Superior temporal gyrus (tissue), 1 donor: ENCODE data around the gene PLEK.
"Not testable (repeated sequence)": the region's sequence is repeated elsewhere in the genome, so short reads cannot be mapped to it uniquely, and the experiment has no call there.

Experiments
- DNase-seq: peaks from one replicate; pipeline ENCODE4 v3.0.0-alpha.2; 2016; ENCODE audit errors: extremely low spot score

Gene PLEK

DNA sequence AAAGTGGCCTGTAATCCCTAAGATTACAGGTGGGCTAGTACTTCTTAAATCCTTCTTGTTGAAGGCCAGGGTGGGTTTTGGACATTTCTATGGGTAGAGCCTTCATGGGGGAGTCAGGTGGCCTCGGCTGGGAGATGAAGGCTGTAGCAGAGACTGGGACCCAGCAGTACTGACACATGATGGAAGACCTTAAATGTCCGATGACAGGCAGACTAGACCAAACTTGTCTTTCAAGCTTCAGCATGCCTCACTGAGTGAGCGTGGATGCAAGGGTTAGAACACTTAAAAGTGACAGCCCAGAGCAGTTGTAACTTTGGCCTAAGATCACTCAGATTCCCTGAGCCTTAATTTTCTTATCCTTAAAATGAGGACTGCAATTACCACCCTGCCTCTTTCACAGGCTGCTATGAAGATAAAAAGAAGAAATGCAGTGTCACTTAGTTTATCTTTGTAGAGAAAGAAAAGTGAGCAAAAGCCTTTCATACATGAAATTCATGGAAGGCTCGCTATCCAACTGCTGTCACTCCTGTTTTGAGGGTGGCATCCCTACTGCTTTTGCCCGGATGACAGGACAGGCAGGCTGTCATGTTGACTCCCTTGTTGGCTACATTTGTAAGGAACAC, 19.5 kb downstream of the PLEK start:
- no peak for DNase-seq

DNA sequence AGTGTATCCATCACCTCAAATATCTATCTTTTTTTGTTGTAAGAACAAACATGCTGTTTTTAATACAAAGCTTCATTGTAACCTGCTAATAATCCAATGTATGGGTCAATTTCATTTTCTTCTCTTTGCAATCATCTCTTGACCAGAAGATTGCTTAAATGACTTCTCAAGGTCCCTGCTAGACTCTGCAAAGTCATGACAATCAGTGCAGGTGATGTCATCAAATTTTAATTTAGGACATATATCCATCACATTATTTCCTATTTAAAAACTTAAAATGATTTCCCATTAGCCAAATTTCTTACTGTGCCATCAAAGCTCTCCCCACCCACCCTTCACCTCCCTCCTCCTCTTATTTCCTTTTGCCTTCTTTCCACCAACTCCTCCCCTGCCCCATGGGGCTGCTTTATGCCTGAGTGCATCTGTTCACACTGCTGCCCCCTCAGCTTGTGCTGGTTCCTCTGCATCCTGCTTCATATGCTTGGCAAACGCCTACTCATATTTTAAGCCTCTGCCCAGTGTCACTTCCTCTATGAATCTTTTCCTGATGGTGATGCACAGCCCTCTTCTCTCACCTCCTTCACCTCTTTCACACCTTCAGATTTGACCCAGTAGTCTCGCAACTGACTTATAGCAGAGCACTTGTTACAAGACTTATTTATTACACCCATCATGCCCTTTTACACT, 20.3 kb downstream of the PLEK start:
- DNase-seq, result peak; percentile 40

DNA sequence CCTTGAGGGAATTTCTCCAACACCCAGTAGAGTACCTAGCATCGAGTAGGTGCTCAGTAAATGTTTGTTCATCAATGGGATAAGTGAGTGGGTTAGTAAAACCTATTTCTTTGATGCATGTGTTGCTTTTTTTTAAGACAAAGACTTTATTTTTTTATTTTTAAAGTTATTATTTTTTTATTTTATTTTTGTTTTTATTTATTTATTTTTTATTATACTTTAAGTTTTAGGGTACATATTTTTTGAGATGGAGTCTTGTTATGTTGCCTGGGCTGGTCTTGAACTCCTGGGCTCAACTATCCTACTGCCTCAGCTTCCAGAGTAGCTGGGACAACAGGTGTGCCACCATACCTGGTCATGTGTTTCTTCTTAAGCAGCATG, 20.8 kb downstream of the PLEK start:
- DNase-seq, result peak; percentile 5

DNA sequence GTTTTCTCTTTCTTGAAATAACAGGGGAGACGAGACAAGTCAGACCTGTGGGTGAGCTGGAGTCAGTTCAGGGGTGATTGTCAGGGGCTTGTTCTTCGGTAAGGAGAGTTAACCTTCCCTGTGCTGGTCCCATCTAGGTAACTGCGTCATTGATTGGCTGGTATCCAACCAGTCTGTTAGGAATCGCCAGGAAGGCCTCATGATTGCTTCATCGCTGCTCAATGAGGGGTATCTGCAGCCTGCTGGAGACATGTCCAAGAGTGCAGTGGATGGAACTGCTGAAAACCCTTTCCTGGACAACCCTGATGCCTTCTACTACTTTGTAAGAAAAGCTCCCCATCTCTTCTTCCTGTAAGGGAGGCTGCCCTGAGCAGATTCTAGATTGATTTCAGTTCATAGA, 21.3 kb downstream of the PLEK start:
- DNase-seq, result no peak

DNA sequence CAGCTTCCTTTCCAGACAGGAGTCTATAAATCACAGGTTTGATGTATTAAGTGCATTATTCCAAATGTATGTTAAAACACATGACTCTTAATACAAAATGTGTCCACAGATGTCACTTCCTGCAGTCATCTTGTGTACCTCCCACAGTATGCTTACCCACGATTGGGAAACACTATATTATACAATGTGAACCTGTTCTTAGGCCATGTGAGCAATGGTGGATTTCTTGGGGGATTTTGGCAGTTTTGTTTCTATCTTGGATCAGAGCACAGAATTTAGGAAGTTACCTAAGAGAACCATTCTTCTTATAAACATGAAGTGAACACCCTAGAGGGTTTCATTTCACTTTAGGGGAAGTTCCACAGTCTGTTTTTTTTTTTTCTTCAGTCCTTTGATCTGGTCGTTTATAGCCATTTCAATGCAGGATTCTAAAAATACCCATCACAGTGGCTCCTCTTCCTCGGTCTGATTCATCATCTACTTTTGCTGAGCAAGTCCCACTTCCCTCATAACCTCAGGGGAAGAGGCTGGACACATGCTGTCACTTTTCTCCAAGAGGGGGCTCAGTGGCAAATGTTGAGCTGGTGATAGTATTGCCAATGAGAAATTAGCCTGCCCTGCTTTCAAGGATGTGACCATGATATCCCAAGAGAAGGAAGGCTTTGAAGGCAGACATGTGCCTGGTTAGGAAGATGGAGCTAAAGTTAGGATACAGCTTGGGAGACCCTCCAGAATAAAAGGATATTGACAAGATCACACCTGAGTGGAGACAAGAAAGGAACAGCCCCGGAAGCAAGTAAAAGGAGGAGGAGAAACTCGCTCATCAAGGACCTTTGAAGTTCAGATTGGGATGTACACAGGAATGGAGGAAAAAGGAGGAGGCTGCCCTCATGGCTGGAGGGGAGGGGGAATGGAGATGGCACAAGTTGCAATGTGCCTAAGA, 22.6 kb downstream of the PLEK start:
- peak; percentile 27 for DNase-seq

DNA sequence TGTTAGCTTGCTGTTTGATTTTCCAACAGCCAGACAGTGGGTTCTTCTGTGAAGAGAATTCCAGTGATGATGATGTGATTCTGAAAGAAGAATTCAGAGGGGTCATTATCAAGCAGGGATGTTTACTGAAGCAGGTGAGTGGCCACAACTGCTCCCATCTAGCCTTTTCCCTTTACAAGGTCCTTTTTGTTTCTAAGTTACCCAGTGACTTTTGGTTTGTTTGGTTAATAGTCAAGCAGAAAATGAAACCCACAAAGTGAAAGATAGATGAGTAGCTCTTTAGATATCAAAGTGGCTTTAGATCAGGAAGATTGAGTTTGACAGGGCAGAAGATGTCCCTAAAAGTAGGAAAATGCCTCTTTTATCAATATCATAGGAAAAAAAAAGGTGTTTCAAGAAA, 23.3 kb downstream of the PLEK start:
- peak; percentile 6 for DNase-seq

DNA sequence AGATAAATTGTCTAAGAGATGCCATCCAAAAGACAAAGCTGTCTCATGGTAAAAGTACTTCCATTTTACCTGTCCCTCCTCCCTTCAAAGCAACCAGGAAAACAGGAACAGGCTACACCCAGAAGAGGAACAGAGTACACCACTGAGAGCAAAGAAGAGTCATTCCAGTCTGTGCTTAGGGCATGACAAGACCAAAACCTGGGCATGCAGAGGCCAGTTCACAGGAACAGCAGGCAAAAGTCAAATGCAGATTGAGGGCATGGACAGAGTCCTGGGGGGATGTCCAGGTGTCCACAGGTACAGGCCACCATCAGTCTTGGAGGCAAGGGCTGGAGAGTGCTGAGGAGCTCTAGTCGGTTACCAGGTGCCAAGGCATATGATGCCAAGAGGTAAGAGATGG, 23.7 kb downstream of the PLEK start:
- DNase-seq, result no peak

DNA sequence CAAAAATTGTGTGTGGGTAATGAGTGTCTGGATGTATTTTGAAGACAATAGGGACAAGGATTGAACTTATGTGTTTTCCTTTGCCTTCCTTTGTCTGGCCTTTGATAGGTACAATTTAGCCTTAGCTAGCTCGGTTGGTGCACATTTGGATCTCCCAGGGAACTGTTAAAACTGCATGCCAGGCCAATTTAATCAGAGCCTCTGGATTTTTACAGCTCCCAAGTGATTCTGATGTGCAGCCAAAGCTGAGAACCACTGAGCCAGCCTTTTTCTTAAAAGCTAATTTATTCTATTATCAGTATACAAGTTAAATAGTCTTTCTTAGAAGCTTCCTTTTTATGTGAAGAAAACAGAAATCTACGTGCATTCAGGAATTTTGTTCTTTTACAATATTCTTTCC, 25.0 kb downstream of the PLEK start:
- DNase-seq, result peak; percentile 70

DNA sequence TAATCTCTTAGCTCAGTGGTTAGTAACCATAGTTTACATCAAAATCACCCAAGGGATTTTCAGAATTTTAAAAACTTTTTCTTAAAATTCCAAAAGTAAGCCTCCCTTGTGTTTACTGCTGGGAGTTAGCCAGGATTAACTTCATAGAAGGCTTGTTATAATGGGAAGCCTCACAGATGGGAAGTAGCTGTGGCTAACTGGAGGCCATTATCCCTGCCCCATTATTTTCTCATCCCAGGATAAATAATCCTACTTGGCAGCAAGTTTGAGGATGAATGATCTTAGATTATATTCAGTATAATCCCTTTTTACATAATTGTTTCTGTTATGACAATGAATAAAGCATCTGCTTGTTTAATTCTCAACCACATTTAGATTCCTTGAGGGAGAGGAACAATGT, 25.5 kb downstream of the PLEK start:
- no peak for DNase-seq

DNA sequence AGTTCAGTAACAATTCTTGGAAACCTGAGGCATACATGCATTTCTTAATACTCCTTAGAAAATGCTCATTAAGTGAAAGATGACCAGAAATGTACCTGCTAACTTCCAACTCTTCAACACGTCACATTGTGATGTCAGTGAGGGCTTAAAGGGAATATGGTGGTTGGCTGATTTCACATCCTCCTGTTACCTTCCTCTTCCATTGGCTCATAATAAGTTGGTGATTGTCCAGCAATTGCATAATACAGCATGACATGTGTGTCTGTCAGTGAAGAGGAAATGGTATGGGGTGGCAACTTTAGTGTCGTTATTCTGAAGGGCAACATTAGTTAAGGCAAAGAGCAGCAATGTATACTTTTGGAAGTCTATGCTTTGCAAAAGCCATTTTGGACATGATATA, 26.0 kb downstream of the PLEK start:
- DNase-seq, result no peak

DNA sequence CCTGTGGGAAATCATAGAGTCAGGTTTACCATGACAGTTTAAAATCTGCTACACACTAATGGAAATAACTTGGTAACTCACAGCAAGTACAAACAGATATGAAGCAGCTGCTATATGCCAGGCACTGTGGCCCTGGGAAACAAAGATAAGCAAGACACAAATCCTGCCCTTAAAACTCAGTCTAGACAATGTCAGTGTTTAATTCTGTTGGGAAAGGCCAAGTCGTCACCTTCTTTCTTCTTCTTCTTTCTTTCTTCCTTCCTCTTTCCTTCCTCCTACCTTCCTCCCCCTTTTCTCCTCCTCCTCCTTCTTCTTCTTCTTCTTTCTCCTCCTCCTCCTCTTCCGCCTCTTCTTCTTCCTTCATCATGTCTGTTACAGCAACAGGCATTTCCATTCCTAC, 26.8 kb downstream of the PLEK start:
- no peak for DNase-seq

DNA sequence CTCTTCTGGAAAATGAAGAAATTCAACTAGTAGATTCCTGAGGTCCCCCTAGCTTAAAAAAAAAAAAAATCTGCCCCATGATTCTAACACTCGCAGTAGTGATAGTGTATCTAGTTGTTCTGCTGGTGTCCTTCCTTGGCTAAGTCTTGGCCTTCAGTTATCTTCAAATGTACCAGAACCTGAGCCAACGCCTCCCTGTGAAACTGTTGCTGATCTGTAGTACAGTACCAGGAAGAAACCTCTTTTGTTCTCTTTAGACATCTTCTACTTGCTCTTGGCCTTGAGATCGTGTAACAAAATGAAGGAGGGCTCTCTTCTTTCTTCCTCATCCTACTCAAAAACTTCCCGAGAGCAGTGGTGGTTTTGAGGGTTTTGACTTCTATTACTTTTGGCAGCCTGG, 31.0 kb downstream of the PLEK start:
- no peak for DNase-seq

DNA sequence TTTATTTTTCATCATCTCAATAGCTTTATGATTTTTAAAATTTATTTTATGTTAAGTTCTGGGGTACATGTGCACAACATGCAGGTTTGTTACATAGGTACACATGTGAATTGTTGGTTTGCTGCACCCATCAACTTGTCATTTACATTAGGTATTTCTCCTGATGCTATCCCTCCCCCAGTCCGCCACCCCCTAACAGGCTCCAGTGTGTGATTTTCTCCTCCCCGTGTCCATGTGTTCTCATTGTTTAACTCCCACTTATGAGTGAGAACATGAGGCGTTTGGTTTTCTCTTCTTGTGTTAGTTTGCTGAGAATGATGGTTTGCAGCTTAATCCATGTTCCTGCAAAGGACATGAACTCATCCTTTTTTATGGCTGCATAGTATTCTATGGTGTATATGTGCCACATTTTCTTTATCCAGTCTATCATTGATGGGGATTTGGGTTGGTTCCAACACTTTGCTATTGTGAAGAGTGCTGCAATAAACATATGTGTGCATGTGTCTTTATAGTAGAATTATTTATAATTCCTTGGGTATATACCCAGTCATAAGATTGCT, 32.7 kb downstream of the PLEK start:
- not testable (repeated sequence) for DNase-seq

DNA sequence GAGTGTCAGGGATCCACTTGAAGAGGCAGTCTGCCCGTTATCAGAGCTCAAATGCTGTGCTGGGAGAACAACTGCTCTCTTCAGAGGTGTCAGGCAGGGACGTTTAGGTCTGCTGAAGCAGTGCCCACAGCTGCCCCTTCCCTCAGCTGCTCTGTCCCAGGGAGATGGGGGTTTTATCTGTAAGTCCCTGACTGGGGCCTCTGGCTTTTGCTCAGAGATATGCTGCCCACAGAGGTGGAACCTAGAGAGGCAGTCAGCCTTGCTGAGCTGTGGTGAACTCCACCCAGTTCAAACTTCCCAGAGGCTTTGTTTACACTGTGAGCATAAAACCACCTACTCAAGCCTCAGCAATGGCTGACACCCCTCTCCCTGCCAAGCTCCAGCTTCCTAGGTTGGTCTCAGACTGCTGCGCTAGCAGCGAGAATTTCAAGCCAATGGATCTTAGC, 38.1 kb downstream of the PLEK start:
- DNase-seq, result no peak

DNA sequence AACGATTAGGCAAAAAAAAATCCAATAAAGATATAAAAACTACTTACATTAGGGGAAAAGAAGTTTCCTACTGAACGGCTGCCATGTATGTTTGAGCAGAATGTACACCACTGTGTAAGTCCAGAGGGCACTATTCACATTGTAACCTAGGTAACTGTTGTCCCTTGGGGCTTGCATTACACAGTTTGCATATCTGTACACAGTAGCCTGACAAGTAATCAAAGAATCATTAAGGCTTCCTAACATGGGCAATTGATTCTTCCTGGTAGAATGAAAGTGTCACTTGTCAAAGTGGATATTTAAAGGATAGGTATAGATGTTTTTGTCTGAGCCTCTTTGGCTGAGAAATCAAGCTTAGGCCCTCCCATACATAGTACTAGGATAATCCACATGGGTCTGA, 39.1 kb downstream of the PLEK start:
- DNase-seq, result no peak

DNA sequence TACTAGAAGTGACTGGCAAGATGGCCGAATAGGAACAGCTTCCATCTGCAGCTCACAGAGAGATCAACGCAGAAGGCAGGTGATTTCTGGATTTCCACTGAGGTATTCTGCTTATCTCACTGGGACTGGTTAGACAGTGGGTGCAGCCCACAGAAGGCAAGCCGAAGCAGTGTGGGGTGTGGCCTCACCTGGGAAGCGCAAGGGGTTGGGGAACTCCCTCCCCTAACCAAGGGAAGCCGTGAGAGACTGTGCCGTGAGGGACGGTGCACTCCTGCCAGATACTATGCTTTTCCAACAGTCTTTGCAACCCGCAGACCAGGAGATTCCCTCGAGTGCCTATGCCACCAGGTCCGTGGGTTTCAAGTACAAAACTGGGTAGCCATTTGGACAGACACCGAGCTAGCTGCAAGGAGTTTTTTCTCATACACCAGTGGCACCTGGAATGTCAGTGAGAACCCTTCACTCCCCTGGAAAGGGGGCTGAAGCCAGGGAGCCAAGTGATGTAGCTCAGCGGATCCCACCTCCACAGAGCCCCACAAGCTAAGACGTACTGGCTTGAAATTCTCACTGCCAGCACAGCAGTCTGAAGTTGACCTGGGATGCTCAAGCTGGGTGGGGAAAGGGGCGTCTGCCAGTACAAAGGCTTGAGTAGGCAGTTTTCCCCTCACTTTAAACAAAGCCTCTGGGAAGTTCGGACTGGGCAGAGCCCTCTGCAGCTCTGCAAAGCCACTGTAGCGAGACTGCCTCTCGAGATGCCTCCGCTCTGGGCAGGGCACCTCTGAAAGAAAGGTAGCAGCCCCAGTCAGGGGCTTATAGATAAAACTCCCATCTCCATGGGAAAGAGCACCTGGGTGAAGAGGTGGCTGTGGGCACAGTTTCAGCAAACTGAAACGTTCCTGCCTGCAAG, 40.1 kb downstream of the PLEK start:
- no peak for DNase-seq

DNA sequence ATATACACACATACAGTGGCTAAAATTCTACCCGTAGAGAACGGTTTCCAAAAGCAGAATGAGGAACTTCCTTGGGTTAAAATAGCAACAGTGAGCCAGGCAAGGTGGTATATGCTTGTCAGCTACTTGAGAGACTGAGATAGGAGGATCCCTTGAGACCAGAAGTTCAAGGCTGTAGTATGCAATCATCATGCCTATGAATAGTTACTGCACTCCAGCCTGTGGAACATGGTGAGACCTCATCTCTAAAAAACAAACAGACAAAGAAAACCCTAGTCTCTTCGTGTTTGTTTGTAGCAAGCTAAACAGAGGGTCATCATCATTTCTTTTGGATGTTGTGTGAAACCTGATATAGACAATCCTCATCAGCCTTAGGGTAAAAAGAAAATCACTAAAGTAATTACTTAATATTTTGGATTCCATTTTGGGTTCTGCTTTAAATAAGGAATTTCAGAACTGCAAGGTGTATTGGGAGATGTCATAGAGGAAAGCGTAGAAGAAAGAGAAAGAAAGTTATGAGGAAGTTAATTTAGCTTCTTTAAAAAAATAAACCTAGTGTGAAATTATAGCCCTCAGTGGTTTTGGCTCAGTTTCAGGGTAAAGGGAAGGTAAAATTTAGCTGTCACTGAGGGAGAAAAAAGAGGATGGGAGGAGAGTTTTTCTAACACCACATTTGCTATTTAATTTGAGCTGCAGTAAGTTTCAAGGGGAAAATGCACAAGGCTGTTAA, 46.5 kb downstream of the PLEK start:
- DNase-seq, result no peak

DNA sequence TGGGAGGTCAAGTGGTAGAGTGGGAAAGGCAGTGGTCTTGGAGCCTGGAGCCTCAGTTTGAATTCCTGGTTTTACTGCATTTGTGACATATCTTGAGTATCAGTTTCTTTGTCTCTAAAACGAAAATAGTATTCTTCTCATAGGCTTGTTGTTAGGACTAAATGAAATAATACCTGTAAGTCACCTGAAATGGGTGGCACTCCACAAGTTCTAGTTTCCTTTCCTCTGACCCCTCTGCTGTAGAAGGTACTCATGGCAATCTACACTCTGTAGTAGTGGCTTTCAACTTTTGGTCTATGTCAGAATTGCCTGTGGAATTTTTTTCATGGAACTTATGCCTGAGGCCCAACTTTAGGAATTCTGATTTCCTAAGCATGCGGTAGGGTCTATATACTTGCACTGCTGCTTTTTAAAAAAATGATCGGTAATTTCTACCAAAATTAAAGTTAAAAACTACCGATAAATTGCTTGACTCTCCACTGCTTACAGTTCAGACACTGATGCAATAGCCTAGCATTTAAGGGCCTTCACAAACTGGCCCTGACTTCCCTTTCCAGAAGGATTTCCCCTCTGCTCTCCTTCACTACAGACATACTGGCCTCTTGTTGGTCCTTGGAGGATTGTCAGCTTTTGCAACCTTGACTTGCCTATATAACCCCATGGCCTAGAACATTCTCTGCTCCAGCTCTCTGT, 47.2 kb downstream of the PLEK start:
- DNase-seq, result no peak

DNA sequence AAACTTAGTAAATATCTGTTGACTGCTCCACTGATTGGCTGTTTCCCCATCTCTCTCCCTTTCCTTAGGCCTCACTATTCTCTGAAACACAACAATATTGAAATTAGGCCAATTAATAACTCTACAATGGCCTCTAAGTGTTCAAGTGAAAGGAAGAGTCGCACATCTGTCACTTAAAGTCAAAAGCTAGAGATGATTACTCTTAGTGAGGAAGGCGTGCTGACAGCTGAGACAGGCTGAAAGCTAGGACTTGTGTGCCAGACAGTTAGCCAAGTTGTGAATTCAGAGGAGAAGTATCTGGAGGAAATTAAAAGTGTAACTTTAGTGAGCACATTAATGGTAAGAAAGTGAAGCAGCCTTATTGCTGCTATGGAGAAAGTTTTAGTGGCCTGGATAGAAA, 48.4 kb downstream of the PLEK start:
- DNase-seq, result no peak

DNA sequence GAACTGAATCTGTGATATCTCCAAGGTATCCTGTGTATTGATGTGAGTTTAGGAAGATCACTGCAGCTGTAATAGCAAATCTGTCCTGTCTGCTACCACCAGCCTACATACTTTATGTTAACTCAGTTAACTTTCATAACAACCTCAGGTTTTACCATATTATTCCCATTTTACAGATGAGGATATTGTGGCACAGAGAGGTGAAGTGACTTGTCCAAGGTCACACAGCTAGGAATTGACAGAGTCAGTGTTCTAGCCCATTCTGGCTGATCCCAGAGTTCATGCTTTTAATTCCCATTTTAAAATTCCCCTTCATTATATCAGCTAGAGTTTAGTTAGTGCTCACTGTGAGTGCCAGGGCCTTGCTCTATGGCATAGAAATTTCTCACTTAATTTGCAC, 49.4 kb downstream of the PLEK start:
- DNase-seq, result no peak
